ENCODE results near the gene SELP.

DNA sequence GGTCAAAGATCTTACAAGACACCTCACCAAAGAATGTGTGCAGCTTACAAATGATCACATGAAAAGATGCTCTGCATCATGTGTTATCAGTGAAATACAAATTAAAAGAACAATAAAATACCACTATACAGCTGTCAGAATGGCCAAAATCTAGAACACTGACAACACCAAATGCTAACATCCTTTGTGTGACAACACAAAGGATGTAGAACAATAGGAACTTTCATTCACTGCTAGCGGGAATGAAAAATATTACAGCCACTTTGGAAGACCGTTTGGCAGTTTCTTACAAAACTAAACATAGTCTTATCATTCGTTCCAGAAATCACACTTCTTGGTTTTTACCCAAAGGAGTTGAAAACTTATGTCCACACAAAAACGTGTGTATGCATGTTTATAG lies 20.6 kb upstream of the SELP start:
- TF ChIP-seq, protein P1, sequence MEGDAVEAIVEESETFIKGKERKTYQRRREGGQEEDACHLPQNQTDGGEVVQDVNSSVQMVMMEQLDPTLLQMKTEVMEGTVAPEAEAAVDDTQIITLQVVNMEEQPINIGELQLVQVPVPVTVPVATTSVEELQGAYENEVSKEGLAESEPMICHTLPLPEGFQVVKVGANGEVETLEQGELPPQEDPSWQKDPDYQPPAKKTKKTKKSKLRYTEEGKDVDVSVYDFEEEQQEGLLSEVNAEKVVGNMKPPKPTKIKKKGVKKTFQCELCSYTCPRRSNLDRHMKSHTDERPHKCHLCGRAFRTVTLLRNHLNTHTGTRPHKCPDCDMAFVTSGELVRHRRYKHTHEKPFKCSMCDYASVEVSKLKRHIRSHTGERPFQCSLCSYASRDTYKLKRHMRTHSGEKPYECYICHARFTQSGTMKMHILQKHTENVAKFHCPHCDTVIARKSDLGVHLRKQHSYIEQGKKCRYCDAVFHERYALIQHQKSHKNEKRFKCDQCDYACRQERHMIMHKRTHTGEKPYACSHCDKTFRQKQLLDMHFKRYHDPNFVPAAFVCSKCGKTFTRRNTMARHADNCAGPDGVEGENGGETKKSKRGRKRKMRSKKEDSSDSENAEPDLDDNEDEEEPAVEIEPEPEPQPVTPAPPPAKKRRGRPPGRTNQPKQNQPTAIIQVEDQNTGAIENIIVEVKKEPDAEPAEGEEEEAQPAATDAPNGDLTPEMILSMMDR (conservative IDR thresholded peaks at IDR 0.05; ENCODE audit: low read length): no peak
- no peak for TF ChIP-seq EZH2phosphoT487 (IDR thresholded peaks at IDR 0.05; ENCODE audit: borderline replicate concordance)
